KMS-11 (cell line): ENCODE data around the gene APBA3.

Source experiments
- H2AFZ ChIP-seq: fragments of 200-600 bp; sonication (generic); 2 replicates; pipeline ENCODE4 v1.6.1; 2016; ENCODE audit warnings: antibody characterized with exemption, mixed run types, low read depth
- H3K27ac ChIP-seq: fragments of 200-600 bp; sonication (generic); 2 replicates; pipeline ENCODE4 v1.6.1; 2016; ENCODE audit warnings: mild to moderate bottlenecking, mixed run types
- H3K27me3 ChIP-seq: fragments of 200-600 bp; sonication (generic); 2 replicates; pipeline ENCODE4 v1.6.1; 2017; ENCODE audit warnings: mild to moderate bottlenecking, low read depth, mixed run types, moderate library complexity; ENCODE audit not compliant: insufficient read depth
- H3K36me3 ChIP-seq: fragments of 200-600 bp; sonication (generic); 2 replicates; pipeline ENCODE4 v1.6.1; 2017; ENCODE audit warnings: mild to moderate bottlenecking, mixed run types; ENCODE audit not compliant: insufficient read depth
- H3K4me1 ChIP-seq: fragments of 200-600 bp; sonication (generic); 2 replicates; pipeline ENCODE4 v1.6.1; 2016; ENCODE audit warnings: mild to moderate bottlenecking, low read depth, mixed run types; ENCODE audit not compliant: poor library complexity, severe bottlenecking
- H3K4me2 ChIP-seq: fragments of 200-600 bp; sonication (generic); 2 replicates; pipeline ENCODE4 v1.7.0; 2016; ENCODE audit warnings: mild to moderate bottlenecking, mixed run types
- H3K4me3 ChIP-seq: fragments of 200-600 bp; sonication (generic); IDR thresholded peaks from 2 replicates; pipeline ENCODE4 v1.6.1; 2017; ENCODE audit warnings: low read depth, low read length, mixed read lengths; ENCODE audit not compliant: insufficient read depth
- H3K79me2 ChIP-seq: fragments of 200-600 bp; sonication (generic); 2 replicates; pipeline ENCODE4 v1.6.1; 2016; ENCODE audit warnings: low read depth, mixed run types; ENCODE audit not compliant: insufficient read depth
- H3K9ac ChIP-seq: fragments of 200-600 bp; sonication (generic); 2 replicates; pipeline ENCODE4 v1.6.1; 2016; ENCODE audit warnings: mild to moderate bottlenecking, mixed run types
- H4K20me1 ChIP-seq: fragments of 200-600 bp; sonication (generic); 2 replicates; pipeline ENCODE4 v1.6.1; 2016; ENCODE audit warnings: mild to moderate bottlenecking, mixed run types; ENCODE audit not compliant: insufficient read depth
- TF ChIP-seq, protein P1 (sequence below): fragments of 200-600 bp; sonication (generic); conservative IDR thresholded peaks from 2 replicates; pipeline ENCODE4 v1.6.1; 2017; ENCODE audit warnings: low read depth, mild to moderate bottlenecking, antibody characterized with exemption, low read length, moderate library complexity, mixed read lengths

APBA3 gene

GRCh38 chr19:3725640-3726310 lies 35.7 kb downstream of the APBA3 start:
- Histone ChIP-seq H3K4me3 (no peak overlapping the region), H3K27ac (no peak overlapping the region), H3K9ac (no peak overlapping the region), H4K20me1 (no peaks in the 10 kb centered on the region), H3K4me2 (no peak overlapping the region; the same call in 1 of the 2 replicates), H3K4me1 (peaks cover 22% of the 10 kb centered on the region), H3K27me3 (peaks cover 4% of the 10 kb centered on the region; the same call in 1 of the 2 replicates), H3K79me2 (no peaks in the 10 kb centered on the region), H3K36me3 (no peaks in the 10 kb centered on the region), H2AFZ (no peak overlapping the region)
- TF ChIP-seq, protein P1, sequence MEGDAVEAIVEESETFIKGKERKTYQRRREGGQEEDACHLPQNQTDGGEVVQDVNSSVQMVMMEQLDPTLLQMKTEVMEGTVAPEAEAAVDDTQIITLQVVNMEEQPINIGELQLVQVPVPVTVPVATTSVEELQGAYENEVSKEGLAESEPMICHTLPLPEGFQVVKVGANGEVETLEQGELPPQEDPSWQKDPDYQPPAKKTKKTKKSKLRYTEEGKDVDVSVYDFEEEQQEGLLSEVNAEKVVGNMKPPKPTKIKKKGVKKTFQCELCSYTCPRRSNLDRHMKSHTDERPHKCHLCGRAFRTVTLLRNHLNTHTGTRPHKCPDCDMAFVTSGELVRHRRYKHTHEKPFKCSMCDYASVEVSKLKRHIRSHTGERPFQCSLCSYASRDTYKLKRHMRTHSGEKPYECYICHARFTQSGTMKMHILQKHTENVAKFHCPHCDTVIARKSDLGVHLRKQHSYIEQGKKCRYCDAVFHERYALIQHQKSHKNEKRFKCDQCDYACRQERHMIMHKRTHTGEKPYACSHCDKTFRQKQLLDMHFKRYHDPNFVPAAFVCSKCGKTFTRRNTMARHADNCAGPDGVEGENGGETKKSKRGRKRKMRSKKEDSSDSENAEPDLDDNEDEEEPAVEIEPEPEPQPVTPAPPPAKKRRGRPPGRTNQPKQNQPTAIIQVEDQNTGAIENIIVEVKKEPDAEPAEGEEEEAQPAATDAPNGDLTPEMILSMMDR: no peak

- TF ChIP-seq, protein P1: no peak
- no peak overlapping the region for H3K9ac ChIP-seq
- peaks cover 8% of the 10 kb centered on the region; the same call in 1 of the 2 replicates for H3K27me3 ChIP-seq
- H2AFZ ChIP-seq: no peak overlapping the region
- H3K4me3 ChIP-seq: no peak overlapping the region
- H3K36me3 ChIP-seq: no peaks in the 10 kb centered on the region
- H3K27ac ChIP-seq: no peak overlapping the region
- H3K4me1 ChIP-seq: peaks cover 25% of the 10 kb centered on the region
- no peaks in the 10 kb centered on the region for H4K20me1 ChIP-seq
- H3K4me2 ChIP-seq: peak overlapping the region; percentile 26
- H3K79me2 ChIP-seq: no peaks in the 10 kb centered on the region
These were observed 36.4 kb downstream of the APBA3 start for GRCh38 chr19:3725121-3725520.

DNA sequence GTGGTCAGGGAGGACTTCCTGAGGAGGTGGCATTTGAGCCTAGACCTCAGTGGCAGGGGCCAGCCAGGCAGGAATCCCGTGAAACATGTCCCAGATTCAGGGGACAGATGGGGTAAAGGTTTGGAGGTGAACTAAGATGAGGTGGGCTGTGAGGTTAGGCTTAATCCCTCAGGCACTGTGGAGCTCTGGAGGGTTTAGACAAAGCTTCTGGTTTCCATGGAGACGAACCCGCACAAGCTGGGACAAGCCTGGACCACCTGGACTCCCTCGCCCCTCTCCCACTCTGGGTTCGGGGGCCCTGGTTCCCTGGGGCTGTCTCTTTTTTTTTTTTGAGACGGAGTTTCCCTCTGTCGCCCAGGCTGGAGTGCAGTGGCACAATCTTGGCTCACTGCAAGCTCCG lies 37.6 kb downstream of the APBA3 start:
- Histone ChIP-seq H3K4me2 (no peak overlapping the region), H3K4me1 (peaks cover 25% of the 10 kb centered on the region)

GRCh38 chr19:3723110-3723488 lies 38.4 kb downstream of the APBA3 start:
- no peak overlapping the region for H2AFZ ChIP-seq
- H3K4me2 ChIP-seq: no peak overlapping the region
- no peak overlapping the region for H3K9ac ChIP-seq
- TF ChIP-seq, protein P1: no peak
- H3K27ac ChIP-seq: no peak overlapping the region
- peaks cover 25% of the 10 kb centered on the region for H3K4me1 ChIP-seq
- H3K36me3 ChIP-seq: no peaks in the 10 kb centered on the region
- H3K27me3 ChIP-seq: peaks cover 12% of the 10 kb centered on the region
- no peak overlapping the region for H3K4me3 ChIP-seq
- no peaks in the 10 kb centered on the region for H4K20me1 ChIP-seq
- no peaks in the 10 kb centered on the region for H3K79me2 ChIP-seq

More for the DNA sequence above, 37.6 kb downstream of the APBA3 start:
- TF ChIP-seq, protein P1: no peak
- no peaks in the 10 kb centered on the region for H3K36me3 ChIP-seq
- no peak overlapping the region for H3K9ac ChIP-seq
- H3K79me2 ChIP-seq: no peaks in the 10 kb centered on the region
- H3K27ac ChIP-seq: no peak overlapping the region
- no peak overlapping the region for H2AFZ ChIP-seq
- no peak overlapping the region for H3K4me3 ChIP-seq
- H3K27me3 ChIP-seq: peaks cover 12% of the 10 kb centered on the region
- H4K20me1 ChIP-seq: no peaks in the 10 kb centered on the region
